Activated CD4-positive, alpha-beta memory T cell treated with anti-CD3 and anti-CD28 coated beads, Interleukin-2, amount 10 ng/mL, durations not matched to agents 7 days and 5 days (primary cell): Measurements from ENCODE around the gene SNX27. TPM values are rescaled to one million over a fixed set of nuclear protein-coding genes. Genes with fewer than 3 reads are reported as not detected.
"Not testable (repeated sequence)": the region's sequence is repeated elsewhere in the genome, so short reads cannot be mapped to it uniquely, and the experiment has no call there.

Experiments used
- CTCF ChIA-PET: fragments of 350-600 bp; sonication (Branson Sonifier 250); formaldehyde crosslinking; loops from one replicate; lab custom pipeline; 2021; ENCODE audit warnings: antibody characterized with exemption, inconsistent platforms; lab: Charles Lee
- POLR2A ChIA-PET: fragments of 350-600 bp; sonication (Branson Sonifier 250); formaldehyde crosslinking; loops from one replicate; lab custom pipeline; 2021; ENCODE audit warnings: antibody characterized with exemption; lab: Charles Lee
- DNase-seq: peaks from one replicate; pipeline ENCODE4 v3.0.0-alpha.2; 2020
- H3K27ac Mint-ChIP-seq: one replicate; pipeline ENCODE4 v1.8.0; 2021; ENCODE audit warnings: mild to moderate bottlenecking, mixed read lengths
- H3K27me3 Mint-ChIP-seq: one replicate; pipeline ENCODE4 v1.8.0; 2021; ENCODE audit warnings: mixed read lengths
- H3K36me3 Mint-ChIP-seq: one replicate; pipeline ENCODE4 v1.8.0; 2021; ENCODE audit warnings: low read depth, mixed read lengths
- H3K4me1 Mint-ChIP-seq: one replicate; pipeline ENCODE4 v1.8.0; 2021; ENCODE audit warnings: mixed read lengths
- H3K4me3 Mint-ChIP-seq: one replicate; pipeline ENCODE4 v1.8.0; 2021; ENCODE audit warnings: mild to moderate bottlenecking, mixed read lengths
- H3K9me3 Mint-ChIP-seq: one replicate; pipeline ENCODE4 v1.8.0; 2021; ENCODE audit warnings: mixed read lengths
- total RNA-seq, 2 experiments: library from RNA; stranded (reverse); gene quantifications; one replicate each; pipeline ENCODE4 v1.2.3, GENCODE V29; 2021

Gene SNX27
- total RNA-seq, 2 experiments from 2014 or later = 28.9 to 29.6 TPM

DNA sequence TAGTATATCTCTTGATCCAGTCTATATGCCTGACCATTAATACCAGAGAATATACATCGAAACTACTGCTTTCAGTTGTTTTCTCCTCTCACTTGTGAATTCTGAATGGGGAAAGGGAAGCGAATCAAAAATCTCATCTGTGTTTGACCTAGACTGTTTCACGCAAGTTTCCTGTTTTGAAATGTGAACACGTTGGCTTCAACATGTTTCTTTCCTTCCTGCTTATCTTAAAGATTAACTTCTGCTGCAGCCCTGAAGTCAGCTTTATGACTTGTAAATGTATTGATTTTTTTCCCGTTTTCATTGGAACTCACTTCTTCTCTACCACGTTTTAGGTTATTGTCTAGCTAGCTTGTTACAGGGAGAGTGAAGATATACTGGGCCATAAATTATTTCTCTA, 49.9 kb downstream of the SNX27 start:
- ChIA-PET POLR2A (no interaction called here), CTCF (interaction anchor here (1.4 kb wide), 1 partner anchor 73 kb away, joined by 5 read pairs; no protein-coding TSS in a partner anchor)
- Mint-ChIP-seq H3K36me3 (peaks cover 24% of the 10 kb centered on the region), H3K4me1 (peaks cover 12% of the 10 kb centered on the region), H3K27me3 (no peaks in the 10 kb centered on the region), H3K27ac (peak overlapping the region; percentile 63), H3K9me3 (no peaks in the 10 kb centered on the region), H3K4me3 (no peak overlapping the region)
- DNase-seq = no peak

GRCh38 chr1:151668090-151668489, 56.2 kb downstream of the SNX27 start:
- Mint-ChIP-seq H3K27ac (no peak overlapping the region), H3K4me1 (peaks cover 7% of the 10 kb centered on the region), H3K27me3 (no peaks in the 10 kb centered on the region), H3K9me3 (no peaks in the 10 kb centered on the region), H3K36me3 (peaks cover 42% of the 10 kb centered on the region), H3K4me3 (no peak overlapping the region)
- DNase-seq = no peak
- CTCF ChIA-PET = interaction anchor here (0.6 kb wide), 1 partner anchor 17 kb away, joined by 3 read pairs; no protein-coding TSS in a partner anchor
- POLR2A ChIA-PET = no interaction called here

DNA sequence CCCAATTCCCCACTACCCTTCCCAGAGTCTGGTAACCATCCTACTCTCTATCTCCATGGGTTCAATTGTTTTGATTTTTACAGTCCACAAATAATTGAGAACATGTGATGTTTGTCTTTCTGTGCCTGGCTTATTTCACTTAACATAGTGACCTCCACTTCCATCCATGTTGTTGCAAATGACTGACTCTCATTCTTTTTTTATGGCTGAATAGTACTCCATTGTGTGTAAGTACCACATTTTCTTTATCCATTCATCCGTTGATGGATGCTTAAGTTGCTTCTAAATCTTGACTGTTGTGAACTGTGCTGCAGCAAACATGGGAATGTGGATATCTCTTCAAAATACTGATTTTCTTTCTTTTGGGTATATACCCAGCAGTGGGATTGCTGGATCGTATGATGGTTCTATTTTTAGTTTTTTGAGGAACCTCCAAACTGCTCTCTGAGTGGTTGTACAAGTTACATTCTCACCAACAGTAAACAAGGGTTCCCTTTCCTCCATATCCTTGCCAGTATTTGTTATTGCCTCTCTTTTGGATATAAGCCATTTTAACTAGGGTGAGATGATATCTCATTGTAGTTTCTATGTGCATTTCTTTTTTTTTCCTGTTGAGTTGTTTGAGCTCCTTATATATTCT, 58.3 kb downstream of the SNX27 start:
- H3K36me3 Mint-ChIP-seq = peaks cover 42% of the 10 kb centered on the region
- CTCF ChIA-PET = not testable (repeated sequence)

GRCh38 chr1:151673407-151673806, 61.6 kb downstream of the SNX27 start:
- no peak overlapping the region for H3K27ac Mint-ChIP-seq
- POLR2A ChIA-PET = interaction anchor here (0.6 kb wide), 1 partner anchor 70 kb away, joined by 3 read pairs; no protein-coding TSS in a partner anchor

More for the DNA sequence above, 58.3 kb downstream of the SNX27 start:
- H3K9me3 Mint-ChIP-seq, POLR2A ChIA-PET, DNase-seq, H3K4me1 Mint-ChIP-seq, H3K4me3 Mint-ChIP-seq, H3K27me3 Mint-ChIP-seq, H3K27ac Mint-ChIP-seq: not testable (repeated sequence)

DNA sequence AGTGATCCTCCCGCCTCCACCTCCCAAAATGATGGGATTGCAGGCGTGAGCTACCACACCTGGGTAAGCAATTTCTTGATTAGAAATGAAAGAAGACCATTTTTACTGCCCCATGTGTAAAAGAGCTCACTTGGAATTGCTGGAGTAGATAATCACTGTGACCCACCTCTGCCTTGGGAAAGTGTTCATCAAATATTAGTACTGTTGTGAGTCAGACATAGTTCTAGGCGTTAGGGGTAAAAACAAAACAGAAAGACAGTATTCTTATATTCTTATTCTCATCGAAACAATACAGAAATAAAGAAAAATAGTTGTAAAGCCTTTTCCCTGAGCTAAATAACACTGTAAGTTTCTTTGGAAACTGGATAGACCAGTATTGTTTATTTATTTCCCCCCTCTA, 68.5 kb downstream of the SNX27 start:
- no peak for DNase-seq
- Mint-ChIP-seq H3K4me1 (peaks cover 12% of the 10 kb centered on the region), H3K36me3 (peaks cover 3% of the 10 kb centered on the region), H3K27me3 (no peaks in the 10 kb centered on the region), H3K27ac (no peak overlapping the region), H3K4me3 (no peak overlapping the region), H3K9me3 (no peaks in the 10 kb centered on the region)
- ChIA-PET POLR2A (no interaction called here), CTCF (interaction anchor here (0.9 kb wide), 1 partner anchor 87 kb away, joined by 4 read pairs; no protein-coding TSS in a partner anchor)

More at GRCh38 chr1:151673407-151673806, 61.6 kb downstream of the SNX27 start:
- CTCF ChIA-PET = no interaction called here
- Mint-ChIP-seq H3K9me3 (no peaks in the 10 kb centered on the region), H3K4me3 (no peak overlapping the region), H3K36me3 (peaks cover 33% of the 10 kb centered on the region), H3K27me3 (no peaks in the 10 kb centered on the region), H3K4me1 (no peaks in the 10 kb centered on the region)
- DNase-seq = no peak

DNA sequence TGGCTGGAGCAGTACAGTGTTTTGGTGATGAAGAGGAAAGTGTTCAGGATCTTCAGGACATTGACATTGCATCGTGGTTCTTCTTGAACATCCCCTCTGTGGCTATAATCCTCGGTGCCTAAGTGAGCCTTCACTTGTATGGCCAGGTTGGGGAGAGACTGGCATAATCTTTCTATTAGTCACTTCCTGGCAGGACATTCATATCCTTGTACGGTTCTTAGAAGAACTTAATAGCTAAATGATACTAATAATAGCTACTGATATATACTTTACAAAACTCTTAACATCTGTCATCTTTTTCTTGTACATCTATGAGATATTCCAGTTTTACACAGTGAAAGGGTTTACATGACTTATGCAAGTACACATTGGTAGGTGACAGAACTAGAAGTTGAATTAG, 69.0 kb downstream of the SNX27 start:
- no peaks in the 10 kb centered on the region for H3K9me3 Mint-ChIP-seq
- no peak for DNase-seq
- peaks cover 3% of the 10 kb centered on the region for H3K36me3 Mint-ChIP-seq
- H3K4me1 Mint-ChIP-seq = peaks cover 12% of the 10 kb centered on the region
- H3K4me3 Mint-ChIP-seq = no peak overlapping the region
- no peaks in the 10 kb centered on the region for H3K27me3 Mint-ChIP-seq
- ChIA-PET POLR2A (no interaction called here), CTCF (interaction anchor here (0.9 kb wide), 1 partner anchor 87 kb away, joined by 4 read pairs; no protein-coding TSS in a partner anchor)
- no peak overlapping the region for H3K27ac Mint-ChIP-seq

DNA sequence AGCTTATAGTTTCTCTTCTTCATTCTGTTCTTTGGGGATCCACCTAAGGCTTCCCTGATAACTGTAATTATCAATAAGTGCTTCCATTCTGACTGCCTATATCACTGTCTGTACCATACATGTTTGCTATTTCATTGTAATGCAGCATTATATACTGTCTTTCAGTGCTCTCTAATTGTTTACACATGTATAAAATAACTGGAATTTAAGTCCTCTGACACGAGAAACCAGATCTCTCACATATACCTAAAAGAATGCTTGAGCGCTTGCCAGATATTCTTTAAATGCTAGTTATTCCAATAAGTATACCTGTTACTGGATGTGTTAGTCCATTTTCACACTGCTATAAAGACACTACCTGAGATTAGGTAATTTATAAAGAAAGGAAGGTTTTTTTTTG, 70.1 kb downstream of the SNX27 start:
- no peak overlapping the region for H3K4me3 Mint-ChIP-seq
- no peaks in the 10 kb centered on the region for H3K27me3 Mint-ChIP-seq
- DNase-seq = no peak
- peaks cover 3% of the 10 kb centered on the region for H3K36me3 Mint-ChIP-seq
- peaks cover 12% of the 10 kb centered on the region for H3K4me1 Mint-ChIP-seq
- H3K9me3 Mint-ChIP-seq = no peaks in the 10 kb centered on the region
- no peak overlapping the region for H3K27ac Mint-ChIP-seq
- POLR2A ChIA-PET = no interaction called here
- CTCF ChIA-PET = no interaction called here

- POLR2A ChIA-PET, H3K4me3 Mint-ChIP-seq, H3K27me3 Mint-ChIP-seq, DNase-seq, H3K36me3 Mint-ChIP-seq, H3K9me3 Mint-ChIP-seq, H3K27ac Mint-ChIP-seq: not testable (repeated sequence)
- peaks cover 12% of the 10 kb centered on the region for H3K4me1 Mint-ChIP-seq
- CTCF ChIA-PET = interaction anchor here (0.6 to 1.8 kb wide), 2 partner anchors 10 to 150 kb away, joined by 3 to 4 read pairs; no protein-coding TSS in a partner anchor
Observed at GRCh38 chr1:151682901-151683300, 71.1 kb downstream of the SNX27 start.

GRCh38 chr1:151684128-151684527, 72.3 kb downstream of the SNX27 start:
- CTCF ChIA-PET = interaction anchor here (1.8 kb wide), 1 partner anchor 9 kb away, joined by 4 read pairs; no protein-coding TSS in a partner anchor
- Mint-ChIP-seq H3K36me3 (peaks cover 3% of the 10 kb centered on the region), H3K27me3 (no peaks in the 10 kb centered on the region), H3K4me3 (no peak overlapping the region), H3K27ac (no peak overlapping the region), H3K4me1 (peaks cover 12% of the 10 kb centered on the region), H3K9me3 (no peaks in the 10 kb centered on the region)
- no peak for DNase-seq
- POLR2A ChIA-PET = no interaction called here

- Mint-ChIP-seq H3K4me3 (no peak overlapping the region), H3K27me3 (no peaks in the 10 kb centered on the region), H3K27ac (no peak overlapping the region), H3K36me3 (no peaks in the 10 kb centered on the region), H3K9me3 (no peaks in the 10 kb centered on the region), H3K4me1 (peaks cover 2% of the 10 kb centered on the region)
- ChIA-PET CTCF (no interaction called here), POLR2A (no interaction called here)
- DNase-seq = no peak
Observed at GRCh38 chr1:151686561-151686960, 74.7 kb downstream of the SNX27 start.

GRCh38 chr1:151689494-151689893, 77.6 kb downstream of the SNX27 start:
- Mint-ChIP-seq H3K4me1 (no peaks in the 10 kb centered on the region), H3K36me3 (peaks cover 13% of the 10 kb centered on the region), H3K27me3 (no peaks in the 10 kb centered on the region), H3K27ac (no peak overlapping the region), H3K4me3 (no peak overlapping the region), H3K9me3 (no peaks in the 10 kb centered on the region)
- ChIA-PET POLR2A (no interaction called here), CTCF (no interaction called here)
- DNase-seq = no peak

- no peak overlapping the region for H3K27ac Mint-ChIP-seq
- ChIA-PET CTCF (no interaction called here), POLR2A (no interaction called here)
- no peaks in the 10 kb centered on the region for H3K27me3 Mint-ChIP-seq
- no peak overlapping the region for H3K4me3 Mint-ChIP-seq
- H3K36me3 Mint-ChIP-seq = peaks cover 13% of the 10 kb centered on the region
- H3K4me1 Mint-ChIP-seq = no peaks in the 10 kb centered on the region
- no peaks in the 10 kb centered on the region for H3K9me3 Mint-ChIP-seq
- no peak for DNase-seq
Observed at GRCh38 chr1:151692226-151692625, 80.4 kb downstream of the SNX27 start.

DNA sequence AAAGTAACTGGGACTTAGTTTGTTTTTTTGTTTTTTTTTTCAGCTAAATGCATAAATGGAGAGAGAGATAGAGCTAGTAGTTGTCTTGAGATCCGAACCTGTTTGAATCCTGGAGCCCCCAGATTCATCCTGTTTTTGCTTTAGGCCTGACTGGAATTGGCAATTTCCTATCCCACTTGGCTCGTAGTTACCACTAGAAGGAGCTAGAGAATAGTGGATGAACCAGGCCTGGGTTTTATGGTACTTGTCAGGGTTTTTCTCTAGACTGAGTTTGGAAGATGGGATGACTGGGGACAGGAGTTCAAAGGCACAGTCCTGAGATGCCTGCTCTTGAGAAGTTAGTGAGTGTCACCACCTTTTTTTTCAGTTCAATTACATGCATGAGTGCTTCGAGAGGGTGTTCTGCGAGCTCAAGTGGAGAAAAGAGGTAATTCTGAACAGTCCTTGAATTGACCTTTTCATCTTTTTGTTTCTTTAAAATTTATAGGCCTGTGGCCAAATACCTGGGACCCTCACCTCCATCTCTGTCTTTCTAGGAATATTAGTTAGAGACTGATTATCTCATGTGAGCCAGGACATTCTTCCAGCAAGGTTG, 81.3 kb downstream of the SNX27 start:
- H3K9me3 Mint-ChIP-seq = no peaks in the 10 kb centered on the region
- H3K27me3 Mint-ChIP-seq = no peaks in the 10 kb centered on the region
- ChIA-PET POLR2A (interaction anchor here (1.4 kb wide), 1 partner anchor 45 kb away, joined by 3 read pairs; no protein-coding TSS in a partner anchor), CTCF (interaction anchor here (0.6 to 1.8 kb wide), 4 partner anchors 9 to 188 kb away, joined by 4 to 6 read pairs (median 4); no protein-coding TSS in a partner anchor)
- no peaks in the 10 kb centered on the region for H3K4me1 Mint-ChIP-seq
- DNase-seq = no peak
- H3K36me3 Mint-ChIP-seq = peaks cover 13% of the 10 kb centered on the region
- no peak overlapping the region for H3K27ac Mint-ChIP-seq
- H3K4me3 Mint-ChIP-seq = no peak overlapping the region
